Activated CD4-positive, alpha-beta T cell treated with anti-CD3 and anti-CD28 coated beads, Interleukin-2, amount 50 U/mL, for 48 hours (primary cell): ENCODE data around the gene FOXN3.
"Not testable (repeated sequence)": the region's sequence is repeated elsewhere in the genome, so short reads cannot be mapped to it uniquely, and the experiment has no call there.

Experiments
- DNase-seq, 2 experiments: peaks; one replicate each; pipeline ENCODE4 v3.0.0-alpha.2; 2020

Gene FOXN3

DNA sequence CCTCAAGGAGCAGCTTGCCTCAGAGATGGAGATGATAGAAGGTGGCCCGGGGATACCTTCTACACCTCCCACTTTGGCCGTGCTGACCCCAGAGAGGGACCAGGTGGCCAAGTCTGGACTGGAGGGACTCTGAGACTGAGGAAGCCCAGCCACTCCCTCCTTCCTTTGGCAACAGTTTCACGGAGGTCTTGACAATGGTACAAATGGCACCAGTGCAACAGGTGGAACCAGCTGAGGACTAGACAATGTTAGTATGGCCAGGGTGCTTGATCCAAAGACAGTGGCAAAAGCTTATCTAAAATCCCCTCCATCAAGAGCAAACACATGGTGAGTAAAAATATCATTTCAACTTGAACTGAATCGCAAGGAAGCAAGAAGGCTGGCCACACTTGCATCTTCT lies 117.4 kb downstream of the FOXN3 start:
- no peak for DNase-seq

DNA sequence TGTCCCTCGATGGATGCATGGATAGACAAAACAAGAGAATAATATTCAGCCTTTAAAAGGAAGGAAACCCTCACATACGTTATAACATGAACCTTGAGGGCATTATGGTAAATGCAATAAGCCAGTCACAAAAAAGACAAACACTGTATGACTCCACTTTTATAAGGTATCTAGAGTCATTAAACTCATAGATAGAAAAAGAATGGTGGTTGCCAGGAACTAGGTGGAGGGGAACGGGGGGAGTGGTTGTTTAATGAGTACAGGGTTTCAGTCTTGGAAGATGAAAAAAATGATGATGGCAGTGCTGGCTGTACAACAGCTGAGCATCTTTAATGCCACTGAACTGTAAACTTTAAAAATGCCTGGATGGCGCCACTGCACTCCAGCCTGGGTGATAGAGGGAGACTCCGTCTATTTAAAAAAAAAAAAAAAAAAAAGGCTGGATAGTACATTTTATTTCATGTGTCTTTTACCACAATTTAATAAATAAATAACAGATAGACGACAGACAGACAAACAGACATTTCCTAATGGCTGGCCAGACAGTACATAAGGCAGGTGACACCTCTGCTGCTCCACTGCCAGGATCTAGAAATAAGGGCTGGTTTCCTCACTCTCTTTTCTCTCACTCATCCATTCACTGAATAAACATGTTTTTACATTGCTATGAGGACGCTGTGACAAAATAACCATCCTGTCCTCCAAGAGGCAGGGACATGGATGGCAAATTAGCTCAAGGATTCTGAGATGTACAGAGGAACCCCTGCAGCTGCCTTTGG lies 118.8 kb downstream of the FOXN3 start:
- no peak for DNase-seq

DNA sequence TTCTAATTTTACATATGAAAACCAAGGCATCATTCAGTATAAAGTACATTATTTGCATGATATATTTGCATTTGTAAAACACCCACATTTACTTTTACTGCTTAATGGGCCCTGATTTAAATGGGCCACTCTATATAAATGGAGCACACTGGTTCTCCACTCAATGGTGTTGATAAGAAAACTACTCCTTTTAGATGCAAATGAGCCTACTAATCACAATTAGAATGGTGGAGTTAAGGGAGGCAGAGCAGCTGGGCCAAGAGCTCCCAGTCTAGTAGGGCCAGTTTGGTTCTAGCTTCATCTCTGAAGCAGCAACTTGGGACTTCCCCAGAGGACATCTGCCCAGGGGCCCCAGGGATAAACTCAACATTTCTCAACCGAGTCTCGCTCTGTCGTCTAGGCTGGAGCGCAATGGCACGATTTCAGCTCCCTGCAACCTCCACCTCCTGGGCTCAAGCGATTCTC lies 120.7 kb downstream of the FOXN3 start:
- DNase-seq = no peak

DNA sequence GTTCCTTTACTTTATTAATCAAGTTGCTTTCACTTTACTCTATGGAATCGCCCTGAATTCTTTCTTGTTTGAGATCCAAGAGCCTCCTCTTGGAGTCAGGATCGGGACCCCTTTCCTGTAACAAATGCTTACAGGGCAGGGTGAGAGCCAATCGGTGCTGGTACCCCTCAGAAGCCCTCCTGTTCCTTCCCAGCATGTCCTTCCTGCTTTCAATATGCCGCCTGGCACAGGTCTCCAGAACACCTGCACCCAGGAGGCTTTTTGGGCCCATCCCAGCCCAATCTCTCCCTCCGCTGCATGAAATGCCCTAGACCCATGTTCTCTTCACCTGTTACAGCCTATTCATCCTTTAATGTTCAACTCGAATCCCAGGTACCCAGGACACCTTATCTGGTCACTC lies 122.2 kb downstream of the FOXN3 start:
- DNase-seq = no peak

DNA sequence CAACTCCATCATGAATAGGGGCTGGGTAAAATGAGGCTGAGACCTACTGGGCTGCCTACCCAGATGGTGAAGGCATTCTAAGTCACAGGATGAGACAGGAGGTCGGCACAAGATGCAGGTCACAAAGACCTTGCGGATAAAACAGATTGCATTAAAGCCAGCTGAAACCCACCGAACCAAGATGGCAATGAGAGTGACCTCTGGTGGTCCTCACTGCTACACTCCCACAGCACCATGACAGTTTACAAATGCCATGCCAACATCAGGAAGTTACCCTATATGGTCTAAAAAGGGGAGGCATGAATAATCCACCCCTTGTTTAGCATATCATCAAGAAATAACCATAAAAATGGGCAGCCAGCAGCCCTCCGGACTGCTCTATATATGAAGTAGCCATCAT lies 122.6 kb downstream of the FOXN3 start:
- DNase-seq = not testable (repeated sequence)

DNA sequence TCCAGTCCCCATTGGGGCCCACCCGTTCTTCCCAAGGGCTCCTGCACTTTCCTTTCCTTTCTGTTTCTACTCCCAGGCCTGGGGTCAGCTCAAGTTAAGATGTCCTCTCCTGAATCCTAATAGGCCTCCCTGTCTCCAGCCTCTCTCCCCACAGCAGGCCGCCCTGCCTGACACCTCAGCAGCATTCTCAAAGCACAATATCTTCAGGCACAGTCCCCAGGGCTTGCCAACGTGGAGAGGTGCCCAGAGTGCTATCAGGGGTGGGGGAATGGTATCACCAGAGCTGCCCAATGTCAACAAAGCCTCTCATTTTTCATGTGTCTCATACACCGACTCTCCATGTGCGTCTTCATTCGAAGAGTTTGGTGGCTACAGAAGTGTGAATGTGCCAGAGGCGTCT lies 123.0 kb downstream of the FOXN3 start:
- DNase-seq = no peak

DNA sequence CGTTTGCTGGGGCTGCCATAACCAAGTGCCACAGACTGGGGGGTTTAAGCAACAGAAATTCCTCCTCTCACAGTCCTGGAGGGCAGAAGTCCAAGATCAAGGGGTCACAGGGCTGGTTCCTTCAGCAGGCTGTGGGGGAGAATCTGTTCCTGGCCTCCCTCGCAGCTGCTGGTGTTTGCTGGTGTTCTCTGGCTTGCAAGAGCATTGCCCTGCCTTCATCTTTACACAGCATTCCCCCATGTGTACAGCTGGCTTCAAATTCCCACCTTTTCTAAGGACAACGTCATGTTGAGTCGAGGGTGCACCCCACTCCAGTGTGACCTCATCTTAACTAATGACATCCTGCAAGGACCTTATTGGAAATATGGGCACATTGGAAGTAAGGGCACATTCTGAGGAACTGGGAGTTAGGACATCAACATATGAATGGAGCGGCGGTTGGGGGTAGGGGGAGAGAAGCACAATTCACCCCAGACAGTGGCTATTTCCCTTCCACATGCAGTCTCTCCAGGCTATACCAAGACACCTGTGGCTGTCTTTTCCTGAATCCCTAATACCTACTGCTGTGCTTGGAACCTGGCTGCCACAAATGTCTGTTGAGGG lies 123.6 kb downstream of the FOXN3 start:
- DNase-seq = no peak

DNA sequence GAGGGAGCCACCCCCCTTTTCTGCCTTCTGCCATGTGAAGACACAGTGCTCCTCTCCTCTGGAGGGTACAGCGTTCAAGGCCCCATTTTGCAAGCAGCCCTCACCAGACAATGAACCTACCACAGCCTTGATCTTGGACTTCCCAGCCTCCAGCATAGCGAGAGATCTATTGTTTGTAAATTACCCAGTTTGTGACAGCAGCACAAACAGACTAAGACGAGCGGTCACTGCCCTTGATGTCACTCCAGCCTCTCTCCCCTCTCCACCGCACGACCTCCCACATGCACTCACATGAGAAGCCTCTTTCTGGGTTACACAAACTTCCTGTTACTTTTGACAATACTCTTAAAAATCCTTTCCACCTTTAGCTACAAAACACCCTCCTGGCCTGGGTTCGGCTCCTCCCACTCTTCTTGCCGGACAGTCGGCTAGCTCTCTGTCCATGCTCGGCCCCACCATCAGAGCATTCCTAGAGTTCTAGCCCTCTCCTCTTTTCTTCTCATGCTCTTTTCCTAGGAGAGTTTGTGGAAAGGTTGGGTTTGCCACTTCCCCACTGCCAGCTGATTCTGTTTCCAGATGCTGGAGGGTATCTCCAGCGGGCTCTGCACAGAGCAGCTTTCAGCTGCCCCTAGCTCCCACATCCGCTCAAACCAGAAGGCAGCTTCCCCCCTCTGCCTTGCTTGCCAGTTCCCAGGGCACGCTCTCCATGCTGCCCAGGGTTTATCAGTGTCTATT lies 124.3 kb downstream of the FOXN3 start:
- DNase-seq = no peak

DNA sequence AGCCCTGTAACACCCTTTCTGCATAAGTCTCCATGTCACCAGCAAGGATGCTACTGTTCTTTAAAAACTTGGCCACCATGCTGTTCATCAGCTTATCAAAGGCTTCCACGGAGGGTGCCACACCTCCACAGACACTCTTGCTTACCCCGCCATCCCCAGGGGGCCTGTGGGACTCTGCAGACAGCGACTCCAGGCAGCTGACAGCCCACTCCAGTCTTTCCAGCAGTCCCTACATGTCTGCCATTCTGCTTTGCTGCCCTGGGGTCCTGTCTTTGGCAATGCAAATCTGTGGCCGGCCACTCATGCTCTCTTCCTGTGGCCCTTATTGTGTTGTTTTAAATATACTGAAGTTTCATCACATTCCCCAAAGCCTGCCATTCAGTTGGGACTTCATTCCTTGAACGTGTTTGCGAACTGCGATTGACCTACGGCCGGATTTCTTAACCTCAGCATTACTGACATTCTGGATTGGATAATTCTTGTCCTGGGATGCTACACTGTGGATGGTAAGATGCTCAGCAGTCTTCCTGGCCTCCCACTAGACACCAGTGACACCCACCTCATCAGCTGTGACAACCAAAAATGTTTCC lies 125.6 kb downstream of the FOXN3 start:
- no peak for DNase-seq

DNA sequence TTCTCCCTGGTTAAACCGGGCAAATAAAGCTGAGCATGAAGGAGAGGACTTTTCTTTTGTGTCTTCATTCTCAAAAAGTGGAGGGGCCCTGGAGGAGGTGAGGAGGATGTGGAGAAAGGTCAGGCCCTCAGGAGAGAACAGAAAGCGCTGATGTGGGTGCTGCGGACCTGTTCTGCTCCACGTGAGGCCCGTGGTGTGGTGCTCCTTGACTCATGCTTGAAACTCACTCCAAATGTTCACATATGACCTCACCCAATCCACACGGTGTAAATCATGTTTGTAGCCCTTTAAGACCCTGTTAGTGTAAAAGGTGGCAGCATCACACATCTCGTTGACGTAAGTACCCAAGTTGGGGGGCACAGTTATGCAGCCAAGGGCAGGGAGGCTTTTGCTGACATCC lies 126.2 kb downstream of the FOXN3 start:
- no peak for DNase-seq

DNA sequence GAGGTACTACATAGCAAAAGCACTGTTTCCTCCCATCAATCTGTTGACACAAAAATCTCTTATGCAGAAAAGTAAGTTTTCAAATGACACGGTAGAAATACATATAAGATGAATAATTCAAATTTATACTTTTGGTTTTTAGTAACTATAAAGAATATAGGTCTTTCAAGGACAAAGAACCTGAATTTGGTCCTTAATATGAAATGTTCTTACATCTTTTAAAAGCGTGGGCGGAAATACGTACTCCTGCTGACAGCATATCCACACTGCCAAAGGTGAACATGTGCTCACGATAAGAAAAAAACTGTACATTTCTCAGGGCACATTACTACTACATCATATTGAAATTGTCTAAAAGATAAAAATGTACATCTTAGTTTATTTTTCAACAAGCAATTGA lies 127.6 kb downstream of the FOXN3 start:
- no peak for DNase-seq

DNA sequence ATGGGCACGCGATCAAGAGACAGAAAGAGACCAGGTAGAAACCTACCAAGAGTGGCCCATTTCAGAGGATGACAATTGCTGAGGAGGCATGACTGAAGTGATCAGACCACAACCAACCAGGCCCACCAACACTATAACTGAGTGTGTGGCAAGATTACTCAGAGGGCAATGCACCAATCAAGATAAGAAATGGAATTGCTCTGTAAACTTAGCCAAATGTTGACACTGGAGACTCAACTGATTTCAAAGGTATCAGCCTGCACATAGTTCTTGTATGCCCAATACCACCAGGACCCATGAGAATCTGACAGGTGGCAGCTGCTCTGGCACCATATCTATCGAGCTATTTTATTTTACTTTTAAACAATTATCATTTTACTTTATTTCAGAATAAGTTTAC lies 128.9 kb downstream of the FOXN3 start:
- no peak for DNase-seq

DNA sequence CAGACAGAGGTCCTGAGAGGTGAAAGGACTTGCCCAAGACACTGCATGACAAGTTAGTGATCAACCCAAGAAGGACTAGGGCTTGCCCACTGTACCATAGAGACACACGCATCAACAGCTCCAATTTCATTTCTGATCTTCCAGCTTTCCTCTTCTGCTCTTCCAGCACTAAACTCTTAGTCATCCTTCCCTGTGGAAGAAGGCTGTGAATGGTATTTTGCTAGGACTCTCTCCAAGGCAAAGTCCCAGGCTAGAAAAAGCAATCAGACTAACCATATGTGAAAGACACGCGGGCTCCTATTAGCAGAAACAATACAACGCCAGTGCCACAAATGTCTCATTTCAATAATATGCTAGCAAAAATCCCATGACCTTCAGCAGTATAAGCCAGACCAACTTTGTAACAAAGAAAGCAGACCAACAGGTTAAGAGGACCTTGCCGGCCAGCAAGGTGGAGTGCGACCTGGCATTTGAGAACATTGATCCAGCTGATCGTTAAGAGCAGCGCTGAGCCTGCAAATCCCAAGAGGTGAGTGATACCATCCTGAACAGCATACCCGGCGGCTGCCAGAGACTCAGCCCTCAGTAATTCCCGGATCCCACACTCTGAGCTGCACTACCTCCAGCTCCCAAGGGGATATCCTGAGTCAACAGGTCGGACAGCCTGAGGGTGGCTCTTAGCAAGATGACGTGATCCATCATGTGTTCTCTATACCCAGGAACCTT lies 132.5 kb downstream of the FOXN3 start:
- no peak for DNase-seq

DNA sequence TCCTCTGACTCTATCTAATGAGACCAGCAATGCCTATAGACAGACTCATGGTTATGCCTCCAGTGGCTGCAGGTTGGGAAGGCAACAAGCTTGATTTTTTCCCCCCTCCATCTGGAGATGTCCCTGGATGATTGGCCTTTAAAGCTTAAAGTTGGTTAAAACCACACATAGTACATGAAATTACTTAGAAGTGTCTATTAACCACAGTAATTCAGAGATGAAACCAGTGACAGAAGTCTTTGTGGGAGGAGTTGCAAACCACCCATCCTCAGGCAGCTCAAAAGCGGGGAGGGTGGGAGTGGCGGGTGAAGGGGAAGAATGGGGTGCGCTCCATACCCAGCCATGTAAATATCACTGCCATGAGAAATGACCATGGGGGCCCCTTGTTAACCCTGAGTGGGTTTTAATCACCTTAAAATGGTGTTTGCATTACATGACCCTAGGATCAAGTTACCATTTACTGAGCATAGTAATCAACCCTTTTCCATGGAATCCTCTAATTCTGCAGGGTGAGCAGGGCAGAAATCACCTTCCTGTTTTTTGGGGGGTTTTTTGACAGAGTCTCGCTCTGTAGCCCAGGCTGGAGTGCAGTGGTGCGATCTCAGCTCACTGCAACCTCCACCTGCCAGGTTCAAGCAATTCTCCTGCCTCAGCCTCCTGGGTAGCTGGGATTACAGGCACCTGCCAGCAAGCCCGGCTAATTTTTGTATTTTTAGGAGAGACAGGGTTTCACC lies 133.5 kb downstream of the FOXN3 start:
- peak; percentile 37 to 51 for DNase-seq

DNA sequence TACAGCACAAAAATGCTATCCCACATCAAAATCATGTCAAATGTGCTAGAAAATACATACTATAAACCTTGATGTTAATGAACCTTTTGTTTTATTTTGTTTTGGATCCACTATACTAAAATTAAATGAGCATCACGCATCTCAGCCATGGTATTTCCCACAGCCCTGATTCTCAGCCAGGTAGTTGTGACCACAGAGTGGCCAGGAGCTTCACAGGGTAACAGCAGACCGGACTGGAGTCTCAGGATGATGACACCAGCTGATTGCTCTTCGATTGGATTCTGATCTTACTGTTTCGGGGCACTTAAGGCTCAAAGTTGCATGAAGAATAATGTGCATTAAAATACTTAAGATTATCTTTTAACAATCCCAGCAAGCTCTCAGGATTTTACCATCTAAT lies 134.8 kb downstream of the FOXN3 start:
- no peak for DNase-seq

DNA sequence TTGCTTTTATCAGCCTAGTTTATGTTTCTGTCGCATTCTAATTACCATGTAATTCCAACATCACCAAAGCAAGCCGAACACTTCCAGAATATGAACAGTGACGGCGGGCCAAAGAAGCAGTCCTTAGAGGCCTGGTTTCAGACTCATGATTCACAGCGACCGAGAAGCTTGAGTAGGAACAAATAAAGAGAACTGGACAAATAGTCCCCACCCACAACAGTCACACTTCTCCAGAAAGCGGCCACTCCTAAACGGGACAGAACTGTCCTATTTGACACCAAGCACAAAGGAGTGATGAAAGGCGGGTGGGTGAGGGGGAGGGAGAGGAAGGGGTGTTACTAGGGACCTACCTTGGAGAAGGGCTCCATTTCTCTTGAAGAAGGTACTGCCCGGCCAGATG lies 136.4 kb downstream of the FOXN3 start:
- no peak for DNase-seq

DNA sequence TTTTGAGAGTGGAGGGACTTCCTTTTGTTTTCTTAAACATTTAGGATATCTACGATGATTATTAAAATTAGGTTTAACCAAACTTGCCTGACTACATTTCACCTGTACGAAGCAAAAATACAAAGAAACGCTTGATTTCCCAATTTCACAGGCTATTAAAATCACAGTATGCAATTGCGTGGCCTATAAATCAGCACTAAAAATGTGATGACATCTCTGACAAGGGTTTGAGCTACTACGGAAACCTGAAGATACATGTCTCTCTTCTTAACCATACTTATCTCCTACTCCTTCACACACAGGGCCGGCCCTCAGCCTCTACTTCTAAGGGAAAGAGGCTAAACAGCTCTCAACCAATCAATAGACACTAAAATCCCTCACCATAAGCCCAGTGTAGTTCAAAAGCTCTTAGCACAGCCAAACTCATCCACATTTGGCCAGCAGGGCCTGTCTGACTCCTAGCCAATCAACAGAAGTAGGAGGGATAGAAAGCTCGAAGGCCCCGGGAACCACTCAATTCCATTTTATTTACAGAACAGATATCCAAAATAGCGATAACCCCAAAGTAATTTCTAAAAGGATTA lies 137.3 kb downstream of the FOXN3 start:
- no peak for DNase-seq

DNA sequence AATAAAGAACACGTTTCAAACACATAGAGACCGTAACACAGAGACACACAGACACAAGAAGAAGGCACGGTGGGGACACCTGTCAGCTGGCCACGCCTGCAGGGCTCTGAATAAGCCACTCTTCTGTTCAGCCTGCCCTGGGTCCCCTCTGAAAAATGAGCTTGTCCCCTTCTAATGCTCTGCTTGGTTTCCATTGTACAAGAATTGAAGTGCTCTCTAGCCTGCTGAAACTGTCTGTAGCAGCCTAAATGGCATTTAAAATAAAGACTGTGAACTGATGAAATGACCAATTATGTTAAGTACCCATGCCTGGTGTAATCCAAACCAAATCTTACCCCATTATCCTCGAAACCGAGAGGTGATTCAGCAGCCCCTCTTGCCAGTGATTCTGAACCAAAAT lies 139.8 kb downstream of the FOXN3 start:
- DNase-seq = no peak

DNA sequence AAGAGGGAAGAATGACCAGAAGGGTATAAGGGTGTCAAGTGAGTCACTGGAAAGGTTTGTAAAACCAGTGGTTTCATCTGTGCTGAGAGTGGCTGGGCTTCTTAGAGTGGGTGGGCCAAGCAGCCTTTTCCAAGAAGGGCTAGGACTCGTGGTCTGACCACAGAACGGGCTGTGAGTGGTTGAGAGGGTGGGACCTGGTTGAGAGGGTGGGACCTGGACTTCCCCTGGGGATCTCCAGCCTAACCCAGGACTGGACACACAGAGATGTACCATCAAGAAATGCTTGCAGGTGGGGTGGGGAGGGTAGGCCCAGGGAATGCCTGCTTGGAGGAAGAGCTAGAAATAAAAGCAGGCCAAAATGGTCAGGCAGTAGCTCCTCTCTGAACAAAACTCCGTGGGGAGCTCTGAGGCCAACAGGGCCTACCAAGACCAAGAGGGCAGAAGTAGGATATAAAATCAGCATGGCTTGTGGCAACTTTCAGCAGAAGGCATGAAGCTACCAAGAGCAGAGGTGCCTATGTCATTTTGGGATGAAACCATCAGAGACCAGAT lies 140.5 kb downstream of the FOXN3 start:
- peak; percentile 82 to 89 for DNase-seq

DNA sequence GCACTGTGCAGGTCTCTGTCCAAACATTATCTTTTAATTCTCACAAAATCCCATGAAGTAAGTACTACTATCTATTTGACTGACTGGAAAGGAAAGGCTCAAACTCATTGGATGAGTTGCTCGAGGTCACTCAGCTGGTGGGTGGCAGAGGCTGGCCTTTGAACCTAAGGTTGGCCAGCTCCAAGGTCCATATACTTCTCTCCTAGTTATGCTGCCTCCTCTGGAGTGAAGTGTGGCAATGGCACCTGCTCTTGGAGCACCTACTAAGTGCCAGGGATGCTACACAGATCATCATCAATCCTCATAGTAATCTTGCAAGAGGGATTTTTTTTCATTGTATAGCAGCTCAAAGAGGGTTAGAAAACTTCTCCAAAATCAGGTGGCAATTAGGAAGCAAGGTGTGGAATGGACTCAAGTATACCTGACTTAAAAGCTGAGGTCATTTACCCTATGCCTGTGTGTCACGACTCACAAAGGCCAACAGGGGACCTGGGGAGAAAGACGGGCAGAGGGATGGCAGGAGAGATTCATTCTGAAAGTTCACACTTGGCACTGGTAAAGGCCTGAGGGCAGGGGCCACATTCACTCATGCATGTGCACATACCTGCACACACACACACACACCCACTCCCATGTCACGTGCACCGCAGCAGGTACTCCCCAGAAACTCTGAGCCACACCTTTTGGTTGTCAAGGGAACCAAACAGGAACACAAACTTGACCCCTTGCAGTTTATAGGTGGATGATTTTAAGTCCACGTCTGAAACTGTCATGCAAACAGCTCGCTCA lies 146.4 kb downstream of the FOXN3 start:
- no peak for DNase-seq

DNA sequence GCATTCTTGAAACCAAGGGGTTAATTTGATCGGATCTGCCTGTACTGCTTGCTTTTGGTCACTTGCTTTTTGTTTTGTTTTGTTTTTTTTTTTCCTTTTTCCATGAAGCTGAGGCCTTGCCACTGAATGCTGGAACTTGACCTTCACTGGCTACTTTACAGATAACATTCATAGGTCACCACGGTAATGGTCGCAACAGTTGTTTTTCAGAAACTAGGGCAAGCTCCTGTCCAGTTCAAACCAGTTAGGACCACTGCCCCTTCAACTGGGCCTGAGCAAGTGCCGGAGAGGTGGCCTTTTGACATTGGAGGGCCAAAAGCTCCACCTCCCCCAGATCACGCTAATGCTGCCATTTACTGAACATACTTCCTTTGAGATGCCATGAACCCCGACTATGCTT lies 147.6 kb downstream of the FOXN3 start:
- no peak for DNase-seq
